COR-L47 (cell line): ENCODE results near the gene SAMD1.
"Not testable (repeated sequence)": the region's sequence is repeated elsewhere in the genome, so short reads cannot be mapped to it uniquely, and the experiment has no call there.

Experiments
- DNase-seq: peaks from one replicate; lab custom pipeline; 2025; lab: John Stamatoyannopoulos, UW

Gene SAMD1

DNA sequence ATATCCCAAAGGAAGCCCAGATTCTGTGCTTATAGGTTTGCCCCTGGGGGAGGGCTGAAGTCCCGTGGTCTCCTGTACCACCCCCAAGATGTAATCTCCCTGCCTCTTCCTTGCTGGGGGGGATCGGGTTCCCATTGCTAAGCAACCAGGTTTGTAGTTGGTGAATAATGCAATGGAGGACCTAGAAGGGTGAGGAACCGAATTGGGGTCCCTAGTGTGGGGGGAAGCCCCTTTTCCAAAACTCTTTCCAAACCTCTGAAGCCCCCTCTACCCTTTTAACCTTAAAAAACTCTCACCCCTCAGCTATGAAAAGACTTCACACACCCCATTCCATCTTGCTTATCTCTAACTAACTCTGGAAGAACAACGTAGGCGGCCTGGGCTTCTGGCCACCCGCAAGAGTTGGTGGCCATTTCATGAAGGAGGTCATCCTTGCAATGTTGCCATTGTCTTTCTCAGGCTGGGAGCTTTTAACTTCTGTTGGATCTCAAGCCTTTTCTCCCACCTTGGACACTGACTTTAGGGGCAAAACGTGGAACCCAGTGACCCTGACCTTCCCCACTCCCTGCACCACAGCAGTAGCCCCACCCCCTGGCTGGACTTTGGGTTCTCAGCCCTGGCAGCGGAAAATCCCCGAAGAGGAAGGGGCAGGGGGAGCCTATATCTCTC lies 29.3 kb downstream of the SAMD1 start:
- no peak for DNase-seq

DNA sequence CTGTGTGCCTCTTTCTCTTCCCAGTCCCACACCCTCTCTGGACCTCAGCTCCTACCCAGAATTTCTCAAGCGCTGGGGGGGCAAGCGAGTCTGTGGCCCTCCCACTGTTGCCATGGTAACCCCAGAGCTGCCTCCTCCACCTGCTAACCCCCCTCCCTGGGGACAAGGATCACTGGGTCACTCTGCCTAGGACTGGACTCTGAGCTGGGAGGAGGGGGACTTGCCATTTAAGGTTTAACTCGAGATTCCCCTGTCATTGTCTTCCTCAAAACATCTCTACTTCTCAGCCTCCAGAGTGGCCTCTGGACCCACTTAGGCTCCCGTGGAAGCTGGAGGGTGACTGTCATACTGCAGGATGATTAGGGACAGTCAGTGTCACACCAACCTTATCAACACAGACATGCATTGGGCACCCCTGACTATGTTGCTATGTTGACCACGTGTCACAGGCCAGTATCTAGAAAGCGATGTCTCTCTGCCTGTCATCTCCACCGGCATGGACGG lies 30.8 kb downstream of the SAMD1 start:
- DNase-seq: no peak

DNA sequence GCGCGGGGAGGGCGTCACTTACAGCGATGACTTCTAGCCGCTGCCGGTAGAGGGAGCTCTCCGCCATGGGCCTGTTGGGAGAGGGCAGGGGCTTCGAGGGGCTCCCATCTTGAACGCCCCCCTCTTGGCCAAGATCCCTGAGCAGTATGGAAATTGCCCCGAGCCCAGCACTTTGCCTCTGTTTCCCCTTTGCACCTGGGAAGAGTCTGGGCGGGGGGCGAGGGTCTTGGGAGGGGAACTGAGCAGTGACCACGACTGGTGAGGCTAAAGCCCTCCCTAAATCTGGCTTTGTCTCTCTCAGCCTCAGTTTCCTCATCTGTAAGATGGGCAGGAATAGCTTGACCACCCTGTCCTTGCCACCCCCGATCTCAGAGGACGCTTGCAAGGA lies 31.5 kb downstream of the SAMD1 start:
- no peak for DNase-seq

DNA sequence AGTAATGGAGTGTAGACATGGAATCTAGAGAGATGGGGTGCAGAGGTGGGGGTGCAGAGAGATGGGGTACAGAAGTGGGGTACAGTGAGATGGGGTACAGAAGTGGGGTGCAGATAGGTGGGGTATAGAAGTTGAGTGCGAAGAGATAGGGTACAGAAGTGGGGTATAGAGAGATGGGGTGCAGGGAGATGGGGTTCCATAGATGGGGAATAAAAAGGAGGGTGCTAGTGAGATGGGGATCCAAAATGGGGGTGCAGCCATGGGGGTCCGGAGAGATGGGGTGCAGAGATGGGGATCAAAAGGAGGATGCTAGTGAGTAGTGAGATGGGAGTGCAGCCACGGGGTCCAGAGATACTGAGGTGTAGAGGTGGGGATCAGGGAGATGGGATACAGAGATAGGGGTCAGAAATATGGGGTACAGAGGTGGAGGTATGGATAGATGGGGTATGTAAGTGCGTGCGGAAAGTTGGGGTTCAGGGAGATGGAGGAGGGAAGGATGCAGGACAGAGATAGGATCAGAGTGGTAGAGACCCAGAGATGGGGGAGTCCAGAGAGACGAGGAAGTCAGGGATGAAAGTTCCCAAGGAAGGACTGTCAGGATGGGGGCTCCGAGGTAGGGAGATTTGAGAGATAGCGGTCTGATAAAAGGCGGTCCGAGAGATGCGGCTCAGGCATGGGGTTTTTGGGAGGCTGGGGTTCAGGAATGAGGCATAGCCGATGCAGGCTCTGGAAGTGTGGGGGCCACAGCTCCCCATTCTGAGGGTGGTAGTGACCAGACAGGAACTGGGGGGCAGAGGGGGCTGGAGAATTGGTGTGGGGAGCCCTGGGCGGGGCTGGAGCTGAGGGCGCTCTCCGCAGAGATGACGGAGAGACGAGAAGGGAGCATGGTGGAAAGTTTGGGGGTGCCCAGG lies 32.1 kb downstream of the SAMD1 start:
- DNase-seq: no peak

DNA sequence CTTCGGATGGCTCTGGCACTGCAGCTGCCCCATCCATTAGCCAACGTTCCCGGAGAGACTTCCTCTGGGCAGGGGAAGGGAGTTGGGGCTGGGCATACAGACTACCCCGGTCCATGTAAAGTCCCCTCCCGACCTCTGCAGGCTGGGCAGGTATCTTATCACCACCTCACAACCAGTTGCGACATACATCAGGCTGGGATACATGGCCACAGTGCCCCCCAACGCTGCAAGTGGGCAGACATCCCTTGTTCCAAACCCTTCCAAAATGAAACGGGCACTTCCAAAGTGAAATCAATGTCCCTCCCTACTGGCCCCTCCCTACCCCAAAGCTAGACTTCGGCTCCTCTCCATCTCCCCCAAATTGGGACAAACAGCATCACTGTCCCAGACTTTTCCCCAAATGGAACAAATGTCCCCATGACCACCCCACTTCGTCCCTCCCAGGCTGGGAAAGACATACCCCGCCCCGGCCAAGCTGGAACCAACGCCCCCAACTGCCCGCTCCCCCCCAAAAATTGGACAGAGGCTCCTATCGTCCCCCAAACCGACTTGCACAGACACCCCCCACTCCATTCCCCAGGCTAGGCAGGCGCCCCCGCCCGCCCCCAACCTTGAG lies 33.7 kb downstream of the SAMD1 start:
- DNase-seq: no peak

DNA sequence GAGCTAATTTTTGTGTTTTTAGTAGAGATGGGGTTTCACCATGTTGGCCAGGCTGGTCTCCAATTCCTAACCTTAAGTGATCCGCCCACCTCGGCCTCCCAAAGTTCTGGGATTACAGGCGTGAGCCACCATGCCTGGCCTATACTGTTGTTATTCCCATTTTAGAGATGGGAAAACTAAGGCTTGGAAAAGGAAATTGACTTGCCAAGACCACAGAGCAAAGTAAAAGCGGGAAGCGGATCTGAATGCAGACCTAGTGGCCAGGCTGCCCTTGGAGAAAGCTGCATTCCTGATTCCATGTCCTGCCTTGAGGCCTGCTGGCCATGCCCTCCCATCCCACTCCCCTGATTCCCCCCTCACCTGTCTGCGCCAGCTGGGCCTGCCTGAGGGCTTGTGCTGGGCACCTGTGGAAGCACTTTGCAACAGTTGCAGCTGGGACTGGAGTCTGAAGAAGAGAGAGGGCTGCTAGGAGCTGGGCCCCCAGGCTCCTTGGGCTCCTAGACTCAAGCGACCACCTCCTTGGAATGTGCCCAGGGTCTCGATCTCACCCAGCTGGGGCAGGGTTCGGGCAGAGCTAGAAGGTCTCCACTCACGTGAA lies 34.4 kb downstream of the SAMD1 start:
- no peak for DNase-seq

DNA sequence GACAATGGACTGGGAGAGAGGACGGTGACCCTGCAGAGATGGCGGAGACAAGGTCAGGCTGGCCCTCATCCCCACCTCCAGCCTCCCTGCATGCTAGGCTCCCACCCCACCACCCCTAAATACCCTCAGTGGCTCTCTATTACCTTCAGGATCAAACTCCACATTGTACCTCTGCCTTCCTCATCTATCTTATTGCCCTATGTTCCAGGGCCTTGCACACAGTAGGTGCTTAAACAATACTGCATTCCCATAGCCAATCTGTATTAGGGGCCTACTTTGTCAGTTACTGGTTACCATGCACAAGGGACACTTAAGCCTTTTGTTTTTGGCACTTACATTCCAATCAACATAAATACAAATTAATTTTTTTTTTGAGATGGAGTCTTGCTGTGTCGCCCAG lies 35.2 kb downstream of the SAMD1 start:
- DNase-seq: no peak

DNA sequence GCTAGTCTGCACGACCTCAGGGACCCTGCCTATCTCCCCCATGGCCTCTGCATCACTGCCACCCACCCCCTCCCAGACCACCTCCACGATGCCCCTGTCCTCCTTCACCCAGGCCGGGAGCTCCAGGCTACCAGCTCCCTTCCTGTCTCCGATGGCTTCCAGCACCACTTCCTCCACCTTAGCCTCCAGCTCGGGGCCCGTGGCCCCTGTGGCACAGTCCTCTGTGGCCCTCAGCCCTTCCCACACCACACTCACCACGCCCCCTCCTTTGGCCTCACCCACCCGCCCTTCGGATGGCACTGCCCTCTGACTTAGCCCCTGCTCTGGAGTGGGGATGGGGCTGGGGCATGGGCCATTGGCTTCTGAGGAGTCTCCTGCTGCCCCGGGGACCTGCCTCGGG lies 35.8 kb downstream of the SAMD1 start:
- DNase-seq: no peak

DNA sequence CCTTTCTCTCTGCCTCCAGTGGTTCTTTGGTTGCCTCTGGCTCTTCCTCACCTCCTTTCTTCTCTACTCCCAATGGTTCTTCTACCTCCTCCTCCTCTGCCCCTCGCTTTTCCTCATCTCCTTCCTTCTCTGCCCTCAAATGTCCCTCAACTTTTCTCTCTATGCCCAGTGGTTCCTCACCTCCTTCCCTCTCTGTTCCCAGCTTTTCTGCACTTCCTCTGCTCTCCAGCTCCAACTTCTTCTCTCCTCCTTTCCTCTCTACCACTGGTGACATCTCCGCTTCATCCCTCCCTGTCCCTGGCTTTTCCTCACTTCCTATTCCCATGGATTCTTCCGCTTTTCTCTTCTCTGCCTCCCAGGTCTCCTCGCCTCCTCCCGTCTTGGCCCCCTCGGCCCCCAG lies 36.5 kb downstream of the SAMD1 start:
- DNase-seq: no peak

DNA sequence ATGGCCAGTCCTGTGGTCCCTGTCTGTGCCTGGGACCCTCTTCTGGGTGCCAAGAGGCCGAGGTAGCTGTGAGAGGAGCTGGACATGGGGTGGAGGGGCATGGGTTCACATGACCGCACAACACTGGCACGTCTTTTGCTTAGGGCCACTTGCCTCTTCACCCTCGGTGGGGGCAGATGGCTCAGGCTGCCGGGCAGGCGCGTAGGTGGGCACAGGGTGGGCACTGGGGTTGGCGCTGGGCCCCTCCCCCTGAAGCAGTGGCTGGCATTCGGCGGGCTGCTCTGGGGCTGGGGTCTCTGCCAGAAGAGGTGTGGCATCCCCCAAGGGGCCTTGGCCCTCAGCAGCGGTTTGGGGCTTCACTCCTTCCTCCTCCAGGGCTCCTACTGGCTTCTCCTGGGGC lies 37.1 kb downstream of the SAMD1 start:
- no peak for DNase-seq

DNA sequence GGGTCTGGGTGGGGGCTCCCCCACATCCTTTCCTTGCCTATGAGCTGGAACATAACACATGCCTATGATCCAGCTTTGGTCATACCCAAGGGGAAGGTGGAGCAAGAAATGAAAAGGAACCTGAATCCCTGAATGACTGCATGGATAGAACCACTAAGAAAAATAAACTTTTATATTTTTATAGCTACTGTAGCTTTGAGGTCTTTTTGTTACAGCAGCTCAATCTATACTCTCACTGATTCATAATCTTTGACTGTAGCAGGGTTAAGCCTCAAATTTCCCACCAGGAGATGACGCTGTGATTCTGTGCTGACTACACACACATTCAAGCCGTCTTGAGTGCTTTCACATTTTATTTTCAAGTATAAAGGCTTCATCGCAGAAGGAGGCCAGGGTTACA lies 37.5 kb downstream of the SAMD1 start:
- no peak for DNase-seq

DNA sequence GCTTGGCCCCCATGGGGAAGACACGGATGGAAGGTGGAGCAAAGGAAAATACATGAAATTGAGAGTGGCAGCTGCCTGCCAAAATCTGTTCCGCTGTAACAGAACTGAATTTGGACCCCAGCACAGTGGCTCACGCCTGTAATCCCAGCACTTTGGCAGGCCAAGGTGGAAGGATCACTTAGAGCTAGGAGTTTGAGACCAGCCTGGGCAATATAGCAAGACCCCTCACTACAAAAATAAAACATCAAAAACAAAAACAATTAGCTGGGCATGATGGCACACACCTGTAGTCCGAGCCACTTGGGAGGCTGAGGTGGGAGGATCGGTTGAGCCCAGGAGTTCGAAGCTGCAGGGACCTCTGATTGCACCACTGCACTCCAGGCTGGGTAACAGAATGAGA lies 38.1 kb downstream of the SAMD1 start:
- no peak for DNase-seq

DNA sequence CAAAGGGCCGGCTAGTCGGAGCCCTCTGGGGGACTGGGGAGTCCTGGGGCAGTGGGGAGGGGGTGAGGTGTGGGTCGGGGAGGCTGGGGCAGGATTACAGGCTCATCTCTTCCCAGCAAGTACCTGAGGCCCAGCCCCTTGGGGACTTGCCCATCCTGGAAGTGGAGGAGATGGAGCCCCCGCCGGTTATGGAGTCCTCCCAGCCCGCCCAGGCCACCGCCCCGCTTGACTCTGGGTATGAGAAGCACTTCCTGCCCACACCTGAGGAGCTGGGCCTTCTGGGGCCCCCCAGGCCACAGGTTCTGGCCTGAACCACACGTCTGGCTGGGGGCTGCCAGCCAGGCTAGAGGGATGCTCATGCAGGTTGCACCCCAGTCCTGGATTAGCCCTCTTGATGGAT lies 38.6 kb downstream of the SAMD1 start:
- DNase-seq: no peak

DNA sequence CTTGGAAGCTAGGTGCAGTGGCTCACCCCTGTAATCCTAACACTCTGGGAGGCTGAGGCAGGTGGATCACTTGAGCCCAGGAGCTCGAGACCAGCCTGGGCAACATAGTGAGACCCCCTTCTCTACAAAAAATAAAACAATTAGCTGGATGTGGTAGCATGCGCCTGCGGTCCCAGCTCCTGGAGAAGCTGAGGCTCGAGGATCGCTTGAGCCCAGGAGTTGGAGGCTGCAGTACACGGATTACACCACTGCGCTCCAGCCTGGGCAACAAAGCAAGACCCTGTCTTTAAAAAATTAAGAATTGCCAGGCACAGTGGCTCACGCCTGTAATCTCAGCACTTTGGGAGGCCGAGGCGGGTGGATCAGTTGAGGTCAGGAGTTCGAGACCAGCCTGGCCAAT lies 39.6 kb downstream of the SAMD1 start:
- DNase-seq: not testable (repeated sequence)

DNA sequence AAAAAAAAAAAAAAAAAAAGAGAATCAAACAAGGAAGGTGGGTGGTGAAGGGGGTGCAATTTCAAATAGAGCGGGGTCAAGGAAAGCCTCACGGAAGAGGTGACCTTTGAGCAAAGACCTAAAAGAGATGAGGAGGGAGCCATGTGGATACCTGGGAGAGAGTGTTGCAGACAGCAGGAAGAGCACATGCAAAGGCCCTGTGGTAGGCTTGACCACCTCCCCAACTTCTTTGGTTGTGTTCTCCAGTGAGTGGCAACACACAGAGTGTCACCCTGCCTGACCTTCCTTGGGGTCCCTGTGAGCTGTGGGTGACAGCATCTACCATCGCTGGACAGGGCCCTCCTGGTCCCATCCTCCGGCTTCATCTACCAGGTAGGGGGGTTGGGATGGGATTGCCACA lies 40.0 kb downstream of the SAMD1 start:
- DNase-seq: no peak

DNA sequence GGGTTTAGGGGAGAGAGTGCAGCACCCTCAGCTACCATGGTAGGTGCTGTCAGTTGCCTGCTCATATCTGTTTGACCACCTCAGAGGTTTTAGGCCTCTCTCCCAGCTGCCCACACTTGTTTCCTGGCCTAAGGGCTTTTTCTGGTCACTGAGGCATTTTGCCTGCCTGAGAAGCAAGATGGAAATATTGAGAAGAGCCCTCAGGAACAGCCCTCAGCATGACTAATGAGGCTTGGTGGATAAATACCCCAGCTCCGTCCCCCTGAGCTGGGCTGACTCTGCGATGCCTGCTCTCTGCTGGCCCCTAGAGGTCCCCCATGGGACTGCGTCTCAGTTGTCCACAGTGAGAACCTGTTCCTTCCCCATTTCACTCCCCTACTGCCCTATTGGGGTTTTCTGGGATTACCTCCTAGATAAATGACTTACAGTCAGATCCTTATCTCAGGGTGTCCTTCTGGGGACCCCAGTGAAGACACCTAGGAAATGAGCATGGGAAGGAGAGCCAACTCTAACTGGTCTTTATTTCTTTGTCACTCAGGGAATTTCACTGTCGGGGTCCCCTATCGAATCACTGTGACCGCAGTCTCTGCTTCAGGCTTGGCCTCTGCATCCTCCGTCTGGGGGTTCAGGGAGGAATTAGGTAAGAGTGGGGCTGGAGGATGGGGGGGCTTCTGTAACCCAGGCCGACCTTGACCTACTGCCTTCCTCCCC lies 42.0 kb downstream of the SAMD1 start:
- peak; percentile 17 for DNase-seq

DNA sequence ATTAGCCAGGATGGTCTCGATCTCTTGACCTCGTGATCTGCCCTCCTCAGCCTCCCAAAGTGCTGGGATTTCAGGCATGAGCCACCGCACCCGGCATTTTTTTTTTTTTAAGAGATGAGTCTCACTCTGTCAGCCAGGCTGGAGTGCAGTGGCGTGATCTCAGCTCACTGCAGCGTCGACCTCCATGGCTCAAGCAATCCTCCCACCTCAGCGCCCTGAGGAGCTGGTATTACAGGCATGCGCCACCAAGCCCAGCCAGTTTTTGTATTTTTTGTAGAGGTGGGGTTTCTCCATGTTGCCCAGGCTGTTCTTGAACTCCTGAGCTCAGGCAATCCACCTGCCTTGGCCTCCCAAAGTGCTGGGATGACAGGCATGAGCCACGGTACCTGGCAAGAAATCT lies 42.7 kb downstream of the SAMD1 start:
- DNase-seq: not testable (repeated sequence)

DNA sequence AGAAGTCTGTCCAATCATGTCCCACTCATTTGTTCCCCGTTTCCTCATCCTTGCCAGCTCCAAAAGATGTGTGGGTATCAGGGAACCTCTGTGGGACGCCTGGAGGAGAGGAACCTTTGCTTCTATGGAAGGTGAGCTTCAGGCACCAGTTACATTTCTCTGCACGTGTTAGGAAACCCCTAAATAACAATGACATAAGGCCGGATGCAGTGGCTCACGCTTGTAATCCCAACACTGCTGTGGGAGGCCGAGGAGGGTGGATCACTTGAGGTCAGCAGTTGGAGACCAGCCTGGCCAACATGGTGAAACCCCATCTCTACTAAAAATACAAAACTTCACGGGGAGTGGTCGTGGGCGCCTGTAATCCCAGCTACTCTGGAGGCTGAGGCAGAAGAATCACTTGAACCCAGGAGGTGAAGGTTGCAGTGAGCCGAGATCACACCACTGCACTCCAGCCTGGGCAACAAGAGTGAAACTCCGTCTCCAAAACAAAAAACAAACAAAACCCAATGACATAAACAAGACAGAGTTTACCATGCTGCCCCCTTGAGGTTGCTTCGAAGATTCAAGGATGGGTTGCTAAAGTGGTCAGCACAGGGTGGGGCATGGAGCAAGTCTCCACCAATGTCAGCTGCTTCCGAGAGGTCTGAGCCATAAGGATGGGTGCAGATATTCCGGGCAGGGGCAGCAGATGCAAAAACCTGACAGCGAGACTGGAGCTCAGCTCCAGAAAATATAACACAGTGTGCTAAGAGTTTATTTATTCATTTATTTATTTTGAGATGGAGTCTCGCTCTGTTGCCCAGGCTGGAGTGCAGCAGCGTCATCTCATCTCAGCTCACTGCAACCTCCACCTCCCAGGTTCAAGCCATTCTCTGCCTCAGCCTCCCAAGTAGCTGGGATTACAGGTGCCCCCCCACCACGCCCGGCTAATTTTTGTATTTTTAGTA lies 47.6 kb downstream of the SAMD1 start:
- peak; percentile 39 for DNase-seq

DNA sequence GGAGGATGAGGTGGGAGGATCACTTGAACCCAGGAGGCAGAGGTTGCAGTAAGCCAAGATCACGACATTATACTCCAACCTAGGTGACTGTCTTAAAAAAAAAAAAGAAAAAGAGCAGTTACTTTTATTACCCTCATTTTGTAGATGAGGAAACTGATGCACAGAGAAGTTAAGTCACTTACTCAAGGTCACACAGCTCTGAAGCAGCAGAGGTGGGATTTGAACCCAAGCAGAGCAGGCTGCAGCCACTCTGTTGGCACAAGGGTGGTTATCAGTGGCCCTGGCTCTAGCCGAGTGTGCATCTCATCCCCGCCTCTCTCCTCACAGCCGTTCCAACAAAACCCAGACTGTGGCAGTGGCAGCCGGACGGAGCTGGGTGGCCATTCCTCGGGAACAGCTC lies 51.4 kb downstream of the SAMD1 start:
- no peak for DNase-seq
